HG03103 (cell line): ENCODE measurements around the gene LRRC32.
"Not testable (repeated sequence)": the region's sequence is repeated elsewhere in the genome, so short reads cannot be mapped to it uniquely, and the experiment has no call there.

Source experiments
- ATAC-seq: cut with Tn5 transposase; IDR thresholded peaks from one replicate; pipeline ENCODE4 v1.9.1; 2021; ENCODE audit warnings: low read depth; ENCODE audit not compliant: unreplicated experiment

Gene LRRC32

GRCh38 chr11:76631566-76632308, 38.8 kb downstream of the LRRC32 start:
- no peak for ATAC-seq

GRCh38 chr11:76630600-76631281, 39.8 kb downstream of the LRRC32 start:
- no peak for ATAC-seq

- ATAC-seq, result no peak
Measured at GRCh38 chr11:76629853-76630599, 40.5 kb downstream of the LRRC32 start.

GRCh38 chr11:76629116-76629852, 41.3 kb downstream of the LRRC32 start:
- no peak for ATAC-seq

GRCh38 chr11:76628408-76628947, 42.1 kb downstream of the LRRC32 start:
- no peak for ATAC-seq

- no peak for ATAC-seq
Measured at GRCh38 chr11:76627606-76628005, 42.9 kb downstream of the LRRC32 start.

- peak; percentile 57 for ATAC-seq
Measured at GRCh38 chr11:76626921-76627401, 43.6 kb downstream of the LRRC32 start.

GRCh38 chr11:76626266-76626665, 44.3 kb downstream of the LRRC32 start:
- no peak for ATAC-seq

- ATAC-seq, result no peak
Measured at GRCh38 chr11:76625472-76626186, 44.9 kb downstream of the LRRC32 start.

- ATAC-seq, result no peak
Measured at GRCh38 chr11:76624500-76625379, 45.8 kb downstream of the LRRC32 start.

- ATAC-seq, result no peak
Measured at GRCh38 chr11:76623884-76624419, 46.6 kb downstream of the LRRC32 start.

GRCh38 chr11:76623171-76623883, 47.2 kb downstream of the LRRC32 start:
- ATAC-seq, result no peak

GRCh38 chr11:76622493-76623094, 48.0 kb downstream of the LRRC32 start:
- ATAC-seq, result no peak

- no peak for ATAC-seq
Measured at GRCh38 chr11:76621868-76622267, 48.7 kb downstream of the LRRC32 start.

- no peak for ATAC-seq
Measured at GRCh38 chr11:76621466-76621865, 49.1 kb downstream of the LRRC32 start.

- no peak for ATAC-seq
Measured at GRCh38 chr11:76620489-76620888, 50.1 kb downstream of the LRRC32 start.

GRCh38 chr11:76619801-76620200, 50.7 kb downstream of the LRRC32 start:
- ATAC-seq, result not testable (repeated sequence)
